ENCODE results near the gene DEFB128.
"Not testable (repeated sequence)": the region's sequence is repeated elsewhere in the genome, so short reads cannot be mapped to it uniquely, and the experiment has no call there.

Gene DEFB128

DNA sequence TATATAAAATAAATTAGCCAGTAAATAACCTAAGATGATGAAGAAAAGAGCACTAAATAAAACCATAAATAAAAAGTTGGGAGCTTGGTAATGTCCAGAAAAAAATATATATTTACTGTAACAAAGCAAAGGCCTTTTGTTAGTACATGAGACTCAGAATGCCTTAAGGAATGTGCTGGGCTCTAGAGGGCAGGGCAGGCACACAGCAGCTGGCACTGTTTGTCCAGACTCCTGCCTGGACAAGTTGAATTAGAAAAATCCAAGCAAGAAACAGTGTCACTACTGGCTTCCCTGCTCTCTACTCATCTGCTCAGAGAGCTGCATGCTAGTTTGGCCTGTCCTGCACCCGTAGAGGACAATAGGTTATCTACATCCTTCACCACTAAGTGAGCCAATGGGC is 46.4 kb upstream of the DEFB128 start:
- H3K27ac ChIP-seq (ENCODE audit: low read length): no peak overlapping the region
- H3K36me3 ChIP-seq (replicated peaks; ENCODE audit: insufficient read depth, low read length): no peaks in the 10 kb centered on the region
- DNase-seq: no peak

DNA sequence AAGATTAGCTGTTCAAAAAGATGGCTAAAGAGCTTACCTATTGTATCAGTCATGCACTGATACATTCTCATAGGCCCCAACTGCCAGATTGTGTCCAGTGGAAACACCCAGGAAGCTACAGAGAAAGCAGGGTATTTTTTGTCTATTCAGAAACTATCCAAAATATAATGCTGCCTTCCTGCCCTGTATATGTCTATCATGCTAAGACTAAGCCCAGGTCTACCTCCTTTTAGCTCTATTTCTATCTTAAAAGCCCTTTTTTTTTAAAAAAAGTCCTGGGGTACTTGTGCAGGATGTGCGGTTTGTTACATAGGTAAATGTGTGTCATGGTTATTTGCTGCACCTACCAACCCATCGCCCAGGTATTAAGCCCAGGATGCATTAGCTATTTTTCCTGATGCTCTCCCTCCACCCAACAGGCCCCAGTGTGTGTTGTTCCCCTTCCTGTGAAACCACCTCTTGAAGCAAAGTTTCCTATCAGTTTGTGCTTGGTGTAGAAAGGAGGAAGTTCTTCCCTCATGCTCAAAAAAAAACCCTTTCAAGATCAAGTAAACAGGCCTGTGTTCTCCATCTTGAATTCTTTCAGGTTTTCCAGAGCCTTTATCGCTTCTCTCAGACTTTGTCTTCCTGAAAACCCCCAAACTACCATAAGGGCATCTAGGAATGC is 38.1 kb upstream of the DEFB128 start:
- Histone ChIP-seq H4K20me1 (ENCODE audit: insufficient read depth, low read length) (no peaks in the 10 kb centered on the region), H3K4me3 (ENCODE audit: low read length) (no peak overlapping the region), H3K4me2 (ENCODE audit: low read depth, low read length) (0 out of 2 replicates have a peak overlapping the region, but pooled peaks have one; percentile 13), H3K9me2 (replicated peaks; ENCODE audit: insufficient read depth, low read length) (no peaks in the 10 kb centered on the region), H3K4me1 (ENCODE audit: low read length) (peaks cover 5% of the 10 kb centered on the region), H3K9ac (ENCODE audit: low read length) (no peak overlapping the region), H3K79me2 (ENCODE audit: low read length) (no peaks in the 10 kb centered on the region), H3K9me3 (replicated peaks; ENCODE audit: insufficient read depth, low read length) (no peaks in the 10 kb centered on the region), H3K36me3 (replicated peaks; ENCODE audit: insufficient read depth, low read length) (no peaks in the 10 kb centered on the region), H3K27me3 (replicated peaks; ENCODE audit: insufficient read depth, low read length) (no peaks in the 10 kb centered on the region), H3K27ac (ENCODE audit: low read length) (peak overlapping the region; percentile 29; the same call in 1 of the 2 replicates), H2AFZ (ENCODE audit: low read length) (peak overlapping the region; percentile 58), H3F3A (ENCODE audit: insufficient read depth, low read length) (no peaks in the 10 kb centered on the region)
- TF ChIP-seq EZH2phosphoT487 (IDR thresholded peaks at IDR 0.05; ENCODE audit: low read length): no peak
- TF ChIP-seq CTCF (IDR thresholded peaks at IDR 0.05; ENCODE audit: low read length): no peak
- no peak for TF ChIP-seq EZH2 (optimal IDR thresholded peaks at IDR 0.05; ENCODE audit: low read depth, low read length)
- DNase-seq: peak; percentile 11

More for the DNA sequence above, 46.4 kb upstream of the DEFB128 start:
- TF ChIP-seq EZH2phosphoT487 (IDR thresholded peaks at IDR 0.05; ENCODE audit: low read length) (no peak), CTCF (IDR thresholded peaks at IDR 0.05; ENCODE audit: low read length) (no peak), EZH2 (optimal IDR thresholded peaks at IDR 0.05; ENCODE audit: low read depth, low read length) (no peak)
- Histone ChIP-seq H3K4me2 (ENCODE audit: low read depth, low read length) (no peak overlapping the region), H3K9ac (ENCODE audit: low read length) (no peak overlapping the region), H3K27me3 (replicated peaks; ENCODE audit: insufficient read depth, low read length) (no peaks in the 10 kb centered on the region), H3K79me2 (ENCODE audit: low read length) (no peaks in the 10 kb centered on the region), H3K9me3 (replicated peaks; ENCODE audit: insufficient read depth, low read length) (no peaks in the 10 kb centered on the region), H3K4me1 (ENCODE audit: low read length) (peaks cover 5% of the 10 kb centered on the region; the same call in 1 of the 2 replicates), H3K4me3 (ENCODE audit: low read length) (no peak overlapping the region), H4K20me1 (ENCODE audit: insufficient read depth, low read length) (no peaks in the 10 kb centered on the region), H2AFZ (ENCODE audit: low read length) (no peak overlapping the region), H3F3A (ENCODE audit: insufficient read depth, low read length) (no peaks in the 10 kb centered on the region), H3K9me2 (replicated peaks; ENCODE audit: insufficient read depth, low read length) (no peaks in the 10 kb centered on the region)

GRCh38 chr20:226958-227357 is 37.4 kb upstream of the DEFB128 start, which contains the start of gene DEFB129:
TSS of gene DEFB129 (plus strand) at chr20:227258. CDS start at chr20:227289, 31 bp downstream.
- H3K36me3 ChIP-seq (replicated peaks; ENCODE audit: insufficient read depth, low read length): no peaks in the 10 kb centered on the region
- H4K20me1 ChIP-seq (ENCODE audit: insufficient read depth, low read length): no peaks in the 10 kb centered on the region
- TF ChIP-seq EZH2 (optimal IDR thresholded peaks at IDR 0.05; ENCODE audit: low read depth, low read length): no peak
- no peak for TF ChIP-seq EZH2phosphoT487 (IDR thresholded peaks at IDR 0.05; ENCODE audit: low read length)
- TF ChIP-seq CTCF (IDR thresholded peaks at IDR 0.05; ENCODE audit: low read length): no peak
- peak within 1 kb of the TSS; percentile 29; the same call in 1 of the 2 replicates for H3K27ac ChIP-seq (ENCODE audit: low read length)
- no peaks in the 10 kb centered on the region for H3K79me2 ChIP-seq (ENCODE audit: low read length)
- H3K9ac ChIP-seq (ENCODE audit: low read length): no peak within 1 kb of the TSS
- H3K4me1 ChIP-seq (ENCODE audit: low read length): peaks cover 5% of the 10 kb centered on the region
- DNase-seq: no peak
- 0 out of 2 replicates have a peak within 1 kb of the TSS, but pooled peaks have one; percentile 13 for H3K4me2 ChIP-seq (ENCODE audit: low read depth, low read length)
- peak within 1 kb of the TSS; percentile 58 for H2AFZ ChIP-seq (ENCODE audit: low read length)
- no peaks in the 10 kb centered on the region for H3K9me3 ChIP-seq (replicated peaks; ENCODE audit: insufficient read depth, low read length)
- H3K9me2 ChIP-seq (replicated peaks; ENCODE audit: insufficient read depth, low read length): no peaks in the 10 kb centered on the region
- no peak within 1 kb of the TSS for H3K4me3 ChIP-seq (ENCODE audit: low read length)
- no peaks in the 10 kb centered on the region for H3K27me3 ChIP-seq (replicated peaks; ENCODE audit: insufficient read depth, low read length)
- no peaks in the 10 kb centered on the region for H3F3A ChIP-seq (ENCODE audit: insufficient read depth, low read length)

GRCh38 chr20:225879-226278 is 36.4 kb upstream of the DEFB128 start:
- not testable (repeated sequence) for H3K36me3 ChIP-seq (replicated peaks; ENCODE audit: insufficient read depth, low read length); H3K9ac ChIP-seq (ENCODE audit: low read length); H3K79me2 ChIP-seq (ENCODE audit: low read length); H3K4me3 ChIP-seq (ENCODE audit: low read length); H4K20me1 ChIP-seq (ENCODE audit: insufficient read depth, low read length); H2AFZ ChIP-seq (ENCODE audit: low read length); H3K9me3 ChIP-seq (replicated peaks; ENCODE audit: insufficient read depth, low read length); H3K27me3 ChIP-seq (replicated peaks; ENCODE audit: insufficient read depth, low read length); H3K9me2 ChIP-seq (replicated peaks; ENCODE audit: insufficient read depth, low read length); H3K27ac ChIP-seq (ENCODE audit: low read length); DNase-seq; H3K4me1 ChIP-seq (ENCODE audit: low read length); H3K4me2 ChIP-seq (ENCODE audit: low read depth, low read length); H3F3A ChIP-seq (ENCODE audit: insufficient read depth, low read length)

Measured in MM.1S (cell line).